GM12892 (cell line): ENCODE measurements around the gene RTP2.

Experiments
- POLR2A ChIP-seq: IDR thresholded peaks from 2 replicates; pipeline ENCODE4 v1.6.1; 2011; ENCODE audit warnings: low read depth, low read length, control low read depth
- POLR2AphosphoS5 ChIP-seq: IDR thresholded peaks from 2 replicates; pipeline ENCODE4 v1.6.1; 2011; ENCODE audit warnings: low read depth, low read length, control low read depth

DNA sequence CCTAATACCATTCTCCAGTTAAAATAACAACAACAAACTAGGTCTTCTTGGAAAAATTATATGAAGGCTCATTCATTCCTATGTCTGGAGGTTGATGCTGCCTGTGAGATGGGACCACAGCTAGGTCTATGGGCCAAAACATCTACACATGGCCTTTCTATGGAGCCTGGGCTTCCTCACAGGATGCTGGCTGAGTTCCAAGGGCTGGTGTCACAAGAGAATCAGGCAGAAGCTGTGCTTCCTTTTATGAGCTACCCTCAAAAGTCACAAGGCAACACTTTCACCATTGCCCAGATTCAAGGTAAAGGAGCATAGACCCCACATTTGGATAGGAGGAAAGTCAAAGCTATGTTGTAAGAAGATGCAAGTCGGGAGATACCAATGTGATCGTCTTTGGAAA is 4.6 kb upstream of the RTP2 start:
- TF ChIP-seq POLR2AphosphoS5: no peak
- no peak for TF ChIP-seq POLR2A
